ENCODE measurements around the gene WNT5A.

The WNT5A gene

GRCh38 chr3:55452886-55453285 lies 34.2 kb downstream of the WNT5A start:
- DNase-seq (ENCODE audit: low spot score), result no peak

GRCh38 chr3:55449527-55449926 lies 37.6 kb downstream of the WNT5A start:
- DNase-seq (ENCODE audit: low spot score), result no peak

GRCh38 chr3:55446850-55447249 lies 40.3 kb downstream of the WNT5A start:
- no peak for DNase-seq (ENCODE audit: low spot score)

- no peak for DNase-seq (ENCODE audit: low spot score)
Observed at GRCh38 chr3:55445551-55445950, 41.6 kb downstream of the WNT5A start.

- DNase-seq (ENCODE audit: low spot score), result no peak
Observed at GRCh38 chr3:55443346-55443745, 43.8 kb downstream of the WNT5A start.

- no peak for DNase-seq (ENCODE audit: low spot score)
Observed at GRCh38 chr3:55442861-55443260, 44.2 kb downstream of the WNT5A start.

- DNase-seq (ENCODE audit: low spot score), result no peak
Observed at GRCh38 chr3:55441499-55441898, 45.6 kb downstream of the WNT5A start.

GRCh38 chr3:55440104-55440708 lies 46.9 kb downstream of the WNT5A start:
- no peak for DNase-seq (ENCODE audit: low spot score)

GRCh38 chr3:55439657-55440056 lies 47.4 kb downstream of the WNT5A start:
- no peak for DNase-seq (ENCODE audit: low spot score)

GRCh38 chr3:55436644-55437043 lies 50.5 kb downstream of the WNT5A start:
- DNase-seq (ENCODE audit: low spot score), result no peak

GRCh38 chr3:55435491-55435890 lies 51.6 kb downstream of the WNT5A start:
- no peak for DNase-seq (ENCODE audit: low spot score)

- DNase-seq (ENCODE audit: low spot score), result peak; percentile 32
Observed at GRCh38 chr3:55434789-55435188, 52.3 kb downstream of the WNT5A start.

- no peak for DNase-seq (ENCODE audit: low spot score)
Observed at GRCh38 chr3:55431041-55431440, 56.1 kb downstream of the WNT5A start.

- no peak for DNase-seq (ENCODE audit: low spot score)
Observed at GRCh38 chr3:55427739-55428138, 59.4 kb downstream of the WNT5A start.

GRCh38 chr3:55426486-55426885 lies 60.6 kb downstream of the WNT5A start:
- DNase-seq (ENCODE audit: low spot score), result no peak

- DNase-seq (ENCODE audit: low spot score), result no peak
Observed at GRCh38 chr3:55423782-55424181, 63.3 kb downstream of the WNT5A start.

- no peak for DNase-seq (ENCODE audit: low spot score)
Observed at GRCh38 chr3:55417211-55417610, 69.9 kb downstream of the WNT5A start.

GRCh38 chr3:55416331-55416821 lies 70.7 kb downstream of the WNT5A start:
- no peak for DNase-seq (ENCODE audit: low spot score)

Measured in SK-N-DZ (cell line).